Measurements from ENCODE around the gene DESI2.
A peak's percentile ranks its signal among the peaks of the same experiment; 100 is the strongest.
"Not testable (repeated sequence)": the region's sequence is repeated elsewhere in the genome, so short reads cannot be mapped to it uniquely, and the experiment has no call there.

The DESI2 gene

DNA sequence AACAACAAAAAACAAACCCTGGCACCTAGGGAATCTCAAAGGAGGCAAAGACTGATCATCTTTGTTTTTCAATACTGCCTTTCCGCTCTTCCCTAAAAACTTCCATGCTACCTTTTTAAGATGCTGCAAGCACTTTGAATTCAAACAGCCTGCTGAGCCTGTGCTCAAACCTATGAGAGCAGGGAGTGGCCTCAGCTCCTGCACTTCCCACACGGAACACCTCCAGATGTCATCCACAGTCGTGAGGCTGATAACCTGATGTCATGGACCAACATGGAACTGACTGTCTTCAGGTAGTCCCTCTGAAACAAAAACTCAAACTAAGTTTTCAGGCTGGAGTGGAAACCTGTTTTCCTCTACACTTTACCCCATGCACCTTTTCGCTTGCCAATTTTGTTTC, 46.8 kb downstream of the DESI2 start:
- H3K4me3 ChIP-seq (ENCODE audit: low read depth, low read length) = no peak overlapping the region
- DNase-seq (ENCODE audit: low read depth) = no peak

DNA sequence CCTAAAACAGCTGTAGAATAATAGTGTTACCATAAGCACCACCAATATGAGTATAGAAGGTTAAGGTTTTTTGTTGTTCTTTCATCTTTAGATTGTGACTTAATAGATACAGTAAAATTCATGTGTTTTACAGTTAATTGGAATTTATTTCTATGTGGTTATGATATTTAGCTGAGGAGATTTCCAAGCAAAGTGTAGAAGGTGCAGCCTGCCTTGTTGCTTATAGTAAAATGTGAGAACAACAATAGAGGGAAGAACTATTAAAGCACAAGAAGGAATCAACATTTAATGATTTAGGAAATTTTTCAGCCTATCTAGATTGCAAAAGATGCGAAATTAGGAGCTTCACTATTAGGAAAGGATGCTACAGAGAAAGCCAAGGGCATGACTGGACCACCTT, 47.9 kb downstream of the DESI2 start:
- no peak overlapping the region for H3K4me3 ChIP-seq (ENCODE audit: low read depth, low read length)

DNA sequence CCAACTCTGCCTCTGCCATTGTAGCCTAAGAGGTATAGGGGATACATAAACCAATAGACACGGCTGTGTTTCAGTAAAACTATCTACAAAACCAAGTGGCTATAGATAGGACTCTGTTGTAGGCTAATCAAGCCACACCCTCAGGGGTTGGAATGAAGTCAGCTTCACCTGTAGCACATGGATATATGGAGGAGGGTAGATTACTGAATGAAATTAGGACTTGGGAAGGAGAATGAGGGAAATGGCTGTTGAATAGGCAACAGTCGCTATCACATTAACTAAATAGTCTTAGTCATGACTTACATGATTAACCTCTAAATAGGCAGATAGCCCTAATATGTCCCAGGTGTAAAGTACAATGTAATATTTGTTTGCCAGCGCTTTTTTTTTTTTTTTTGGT, 49.7 kb downstream of the DESI2 start:
- no peak for DNase-seq (ENCODE audit: low read depth)

More for the DNA sequence above, 47.9 kb downstream of the DESI2 start:
- no peak for DNase-seq (ENCODE audit: low read depth)

DNA sequence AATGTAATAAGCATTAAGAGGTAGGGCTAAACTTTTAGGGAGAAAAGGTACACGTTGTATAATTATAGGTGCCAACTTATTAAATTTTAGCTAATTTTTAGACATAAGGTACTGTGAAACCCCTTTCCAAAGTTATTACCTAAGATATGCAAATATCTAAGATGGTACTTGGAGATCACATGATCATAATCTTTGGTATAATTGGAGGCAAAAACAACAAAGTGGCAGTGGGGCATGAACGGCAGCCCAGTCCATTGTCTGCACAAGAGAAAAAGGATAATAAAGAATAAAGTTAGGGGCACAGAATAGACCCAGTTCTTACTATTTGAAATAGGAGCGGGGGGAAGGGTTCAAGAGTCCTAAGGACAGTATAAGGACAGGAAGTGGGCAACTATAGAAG, 51.2 kb downstream of the DESI2 start:
- no peak overlapping the region for H3K4me3 ChIP-seq (ENCODE audit: low read depth, low read length)
- no peak for DNase-seq (ENCODE audit: low read depth)

More for the DNA sequence above, 49.7 kb downstream of the DESI2 start:
- H3K4me3 ChIP-seq (ENCODE audit: low read depth, low read length) = no peak overlapping the region

DNA sequence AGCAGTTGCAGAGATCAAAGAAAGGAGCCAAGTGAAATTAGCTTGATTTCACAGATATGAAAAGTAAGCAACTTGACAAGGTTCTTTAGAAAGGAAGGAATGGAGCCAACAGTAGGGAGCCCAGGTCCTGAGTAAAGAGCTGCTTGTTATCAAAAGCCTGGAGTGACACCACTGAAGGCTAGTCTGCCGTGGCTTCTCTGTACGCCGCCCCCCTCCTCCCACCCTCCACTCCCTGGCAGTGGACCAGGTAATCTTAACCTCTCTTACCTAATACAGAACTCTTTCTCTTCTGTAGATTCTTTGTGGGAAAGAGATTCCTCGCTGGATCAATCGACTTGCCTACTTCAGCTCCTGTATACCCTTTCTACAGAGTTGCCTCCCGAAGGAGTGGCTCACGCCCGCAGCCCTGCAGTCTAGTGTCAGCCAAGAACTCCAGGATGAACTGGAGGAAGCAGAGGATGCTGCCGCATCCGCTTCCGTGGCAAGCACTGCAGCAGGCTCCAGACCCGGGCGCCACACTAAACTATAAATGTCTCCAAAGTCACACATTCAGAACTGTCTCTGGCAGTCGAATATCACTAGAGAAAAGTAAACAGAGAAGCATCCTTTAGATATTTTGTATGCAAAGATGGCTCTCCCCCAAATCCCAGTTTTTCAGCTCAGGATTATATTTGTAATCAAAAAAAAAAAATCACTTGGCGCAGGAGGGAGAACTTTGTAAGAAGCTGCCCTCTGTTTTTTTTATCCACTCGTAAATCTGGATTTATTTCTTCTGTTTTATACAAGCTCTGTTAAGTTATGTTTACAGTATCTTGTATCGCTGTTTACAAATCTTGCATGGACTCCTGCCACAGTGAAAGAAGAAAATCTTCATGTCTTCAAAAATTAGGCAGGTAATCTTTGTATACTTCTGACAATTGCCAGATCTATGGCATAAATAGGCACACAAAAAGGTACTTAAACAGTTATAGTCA, 52.6 kb downstream of the DESI2 start:
- no peak overlapping the region for H3K4me3 ChIP-seq (ENCODE audit: low read depth, low read length)
- no peak for DNase-seq (ENCODE audit: low read depth)

DNA sequence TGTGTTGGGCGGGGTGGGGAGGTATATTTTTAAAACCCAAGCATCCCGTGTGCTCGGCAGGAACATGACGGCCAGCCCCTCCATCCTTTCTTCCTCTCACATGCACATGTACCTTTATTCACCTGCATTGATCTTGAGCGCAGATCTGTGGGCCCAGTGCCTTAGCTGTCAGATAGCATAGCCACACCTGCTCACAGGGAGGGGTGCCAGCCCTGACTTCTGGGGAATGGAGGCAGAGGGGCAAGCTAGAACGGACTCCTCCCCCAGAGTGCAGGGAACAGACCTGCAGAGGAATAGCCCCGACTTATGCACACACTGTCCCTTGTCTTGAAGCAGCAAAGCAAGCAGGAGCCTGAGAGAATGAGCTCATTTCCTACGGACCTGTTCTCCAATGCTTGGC, 56.1 kb downstream of the DESI2 start:
- no peak for DNase-seq (ENCODE audit: low read depth)
- H3K4me3 ChIP-seq (ENCODE audit: low read depth, low read length) = no peak overlapping the region

DNA sequence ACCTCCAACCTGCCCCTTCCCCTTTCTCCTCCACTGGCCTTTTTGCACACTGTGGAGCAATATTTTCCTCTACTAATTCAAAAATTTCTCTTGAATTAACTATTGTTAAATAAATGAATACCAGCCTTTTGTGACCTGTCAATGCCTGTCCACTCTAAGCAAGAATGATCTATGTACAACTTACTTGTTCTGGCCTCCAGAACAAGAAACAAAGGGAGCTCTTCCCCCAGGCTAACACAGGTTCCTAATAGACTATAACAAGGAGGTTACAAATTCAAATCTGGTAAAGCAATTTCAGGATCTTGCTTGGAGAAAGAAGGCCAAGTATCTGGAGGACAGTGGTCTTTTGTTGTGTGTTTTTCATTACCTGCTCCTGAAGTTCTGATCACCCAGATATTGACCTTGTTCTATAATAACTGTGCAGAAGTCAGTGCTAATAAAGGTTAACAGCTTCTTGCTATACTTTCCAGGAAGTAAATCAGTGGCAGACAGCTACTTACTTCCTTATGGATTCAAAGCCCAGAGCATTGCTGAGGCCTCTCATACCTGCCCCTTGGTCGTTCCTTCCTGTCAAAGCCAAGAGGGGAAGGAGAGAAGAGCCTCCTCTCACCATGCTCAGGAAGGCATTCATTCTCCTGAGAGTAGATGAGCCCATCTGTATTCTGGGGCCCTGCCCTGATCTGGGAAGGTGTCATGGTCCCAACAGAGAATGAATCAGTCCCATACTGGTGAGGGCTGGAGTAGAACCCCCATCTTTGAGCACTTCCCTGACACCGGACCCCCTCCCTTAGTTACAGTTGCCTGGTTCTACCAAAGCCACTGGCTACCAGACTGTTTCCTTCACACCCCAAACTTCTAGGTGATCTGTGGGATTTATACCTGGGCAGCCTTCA, 56.8 kb downstream of the DESI2 start:
- DNase-seq (ENCODE audit: low read depth) = no peak

DNA sequence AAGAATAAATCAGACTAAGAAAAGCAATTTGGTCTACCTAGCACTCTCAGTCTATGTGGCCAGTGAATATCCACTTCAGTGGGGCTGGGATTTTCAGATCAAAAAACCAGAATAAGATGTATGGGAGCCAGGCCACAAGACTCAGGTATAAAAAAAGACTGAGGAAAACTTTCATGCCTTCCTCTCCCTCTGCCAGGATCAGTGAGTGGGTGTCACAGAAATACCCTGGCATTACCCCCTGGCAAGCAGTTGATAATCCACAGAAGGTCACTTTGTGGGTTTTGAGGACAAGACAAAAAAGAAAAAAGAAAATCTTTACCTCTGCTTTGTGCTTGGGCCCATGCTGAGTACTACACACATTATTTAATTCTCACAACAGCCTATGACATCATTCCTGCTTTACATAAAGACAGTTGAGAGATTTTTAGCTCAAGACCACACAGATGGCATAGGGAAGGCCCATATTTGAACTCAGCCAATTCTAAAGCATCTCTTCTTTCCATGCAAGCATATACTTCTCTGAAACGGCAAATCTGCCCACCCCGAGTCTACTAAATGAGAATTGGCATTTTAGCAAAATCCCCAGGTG, 57.6 kb downstream of the DESI2 start:
- no peak for DNase-seq (ENCODE audit: low read depth)
- H3K4me3 ChIP-seq (ENCODE audit: low read depth, low read length) = no peak overlapping the region

More for the DNA sequence above, 56.8 kb downstream of the DESI2 start:
- H3K4me3 ChIP-seq (ENCODE audit: low read depth, low read length) = no peak overlapping the region

DNA sequence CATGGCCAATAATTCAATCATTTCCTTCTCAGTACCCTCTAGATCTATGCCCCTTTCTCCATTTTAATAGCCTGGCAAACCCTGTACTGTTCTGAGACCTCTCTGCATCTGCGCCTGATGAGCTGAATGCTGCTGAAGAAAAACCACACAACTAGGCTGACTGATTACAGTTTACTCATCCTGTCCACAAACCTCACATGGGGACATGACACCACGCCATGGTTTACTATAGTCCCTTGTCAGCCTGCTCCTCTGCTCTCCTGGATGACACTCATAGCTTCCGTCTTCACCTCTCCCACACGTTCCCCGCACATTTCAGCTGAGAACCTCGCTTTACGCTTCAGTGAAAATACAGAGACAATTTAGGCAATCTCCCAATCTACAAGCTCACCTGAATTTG, 59.7 kb downstream of the DESI2 start:
- no peak for DNase-seq (ENCODE audit: low read depth)
- H3K4me3 ChIP-seq (ENCODE audit: low read depth, low read length) = no peak overlapping the region

DNA sequence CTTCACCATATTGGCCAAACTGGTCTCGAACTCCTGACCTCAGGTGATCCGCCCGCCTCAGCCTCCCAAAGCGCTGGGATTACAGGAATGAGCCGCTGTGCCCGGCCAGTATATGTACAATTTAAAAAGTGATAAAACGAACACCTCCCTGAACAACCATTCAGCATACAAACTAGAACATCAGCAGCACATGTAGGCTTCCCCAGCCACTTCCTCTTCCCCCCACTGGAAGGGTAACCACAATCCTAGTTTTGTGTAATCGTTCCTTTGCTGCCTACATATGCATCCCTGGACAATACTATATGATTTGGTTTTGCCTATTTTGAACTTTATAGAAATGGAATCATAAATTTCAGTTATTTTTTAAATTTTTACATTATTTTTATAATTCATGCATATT, 60.4 kb downstream of the DESI2 start:
- no peak overlapping the region for H3K4me3 ChIP-seq (ENCODE audit: low read depth, low read length)
- DNase-seq (ENCODE audit: low read depth) = no peak

DNA sequence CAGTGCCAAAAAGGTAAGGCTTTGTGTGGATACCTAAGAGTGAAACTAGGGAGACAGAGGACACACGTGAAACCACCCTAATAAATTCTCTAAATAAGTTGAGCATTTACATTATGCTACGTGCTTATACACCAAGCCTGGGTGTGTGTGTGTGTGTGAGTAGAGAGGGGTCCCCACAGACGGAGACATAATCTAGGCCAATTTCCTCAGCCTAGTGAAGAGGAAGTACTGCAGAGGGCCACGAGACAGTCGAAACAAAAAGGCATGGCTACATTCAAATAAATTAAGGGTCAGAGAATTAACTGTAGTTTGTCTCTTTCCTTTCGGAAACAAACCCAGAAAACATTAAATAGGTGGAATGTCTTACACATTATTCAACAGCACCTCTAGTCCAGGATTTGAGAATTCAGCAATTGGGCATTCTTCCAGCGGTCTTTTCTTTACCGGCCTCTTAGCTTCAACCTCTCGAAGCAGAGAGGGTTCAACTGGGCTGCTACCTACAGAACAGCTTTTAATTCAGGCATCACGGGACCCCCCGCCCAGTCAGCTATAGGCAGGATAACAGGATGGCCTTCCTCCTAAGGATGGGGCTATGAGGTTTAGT, 75.0 kb downstream of the DESI2 start:
- no peak for DNase-seq (ENCODE audit: low read depth)
- H3K4me3 ChIP-seq (ENCODE audit: low read depth, low read length) = no peak overlapping the region

DNA sequence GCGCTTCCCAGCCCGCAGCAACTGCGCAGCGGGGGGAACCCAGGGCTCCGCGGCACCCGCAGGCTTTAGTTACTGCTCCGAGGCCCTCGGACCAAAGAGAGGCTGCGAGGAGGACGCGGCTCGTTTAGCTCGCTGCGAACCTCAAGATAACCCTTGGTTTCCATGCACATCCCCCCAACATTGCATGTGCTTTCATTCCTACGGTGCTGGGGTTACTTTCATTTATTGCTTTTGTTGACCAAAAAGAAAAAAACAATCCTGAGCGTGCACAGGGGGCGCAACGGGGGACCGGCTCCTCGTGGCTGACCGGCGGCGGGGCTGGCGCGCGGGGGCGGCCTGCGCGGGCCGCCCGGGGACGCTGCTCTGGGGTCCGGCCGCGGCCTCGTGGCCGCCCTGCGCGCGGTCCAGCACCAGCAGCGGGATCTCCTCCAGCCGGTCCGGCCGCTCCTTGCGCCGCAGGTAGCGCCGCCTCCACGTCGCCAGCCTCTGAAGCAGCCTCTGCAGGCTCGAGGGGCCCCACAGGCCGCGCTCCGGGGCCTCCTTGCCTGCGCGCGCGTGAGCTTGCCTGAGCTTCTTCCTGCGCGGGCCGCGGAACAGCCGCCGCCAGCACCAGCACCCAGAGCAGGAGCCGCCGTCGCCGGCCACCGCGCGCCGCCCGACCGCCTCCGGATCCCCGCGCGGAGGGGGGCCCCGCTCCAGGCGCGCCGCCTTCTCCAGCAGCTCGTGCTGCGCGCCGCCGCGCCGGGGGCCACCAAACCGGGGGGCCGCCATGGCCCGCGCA, 77.4 kb downstream of the DESI2 start:
- H3K4me3 ChIP-seq (ENCODE audit: low read depth, low read length) = peak overlapping the region; percentile 48
- DNase-seq (ENCODE audit: low read depth) = no peak

DNA sequence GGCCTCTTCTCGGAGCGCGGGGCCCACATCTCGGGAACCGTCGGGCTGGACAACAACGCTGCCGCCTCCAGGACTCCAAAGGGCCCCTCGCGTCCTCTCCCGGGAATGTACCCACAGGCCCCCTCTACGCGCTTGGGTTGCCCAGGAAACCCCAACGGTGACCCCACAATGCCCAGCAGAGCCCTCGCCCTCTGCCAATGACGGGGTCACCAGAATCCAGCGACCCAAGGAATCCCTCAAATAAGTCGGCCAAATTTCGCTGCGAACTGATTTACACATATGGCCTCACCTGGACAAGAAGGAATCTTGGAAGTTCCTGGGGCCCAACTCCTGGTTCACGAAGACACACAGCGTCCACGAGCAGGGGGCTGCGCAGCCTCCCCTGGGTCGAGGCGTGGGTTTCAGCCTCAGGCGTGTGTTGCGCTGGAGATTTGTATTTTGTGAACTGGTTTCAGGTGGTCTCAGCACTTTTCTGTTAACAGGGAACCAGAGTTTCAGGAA, 78.1 kb downstream of the DESI2 start:
- peak overlapping the region; percentile 23 for H3K4me3 ChIP-seq (ENCODE audit: low read depth, low read length)
- no peak for DNase-seq (ENCODE audit: low read depth)

DNA sequence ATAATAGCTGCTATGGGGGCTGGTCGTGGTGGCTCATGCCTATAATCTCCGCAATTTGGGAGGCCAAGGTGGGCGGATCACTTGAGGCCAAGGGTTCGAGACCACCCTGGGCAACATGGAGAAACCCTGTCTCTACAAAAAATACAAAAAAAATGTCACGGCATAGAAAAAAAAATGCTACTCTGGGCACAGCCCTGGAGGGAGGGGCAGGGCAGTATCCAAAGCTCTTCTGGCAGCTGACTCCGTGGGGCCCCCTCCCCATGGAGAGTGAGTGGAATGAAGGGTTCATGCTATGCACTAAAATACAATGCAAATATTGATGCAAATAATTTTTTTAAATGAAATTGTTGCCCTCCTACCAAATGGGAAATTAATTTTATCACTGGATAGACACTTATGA, 78.7 kb downstream of the DESI2 start:
- no peak for DNase-seq (ENCODE audit: low read depth)
- no peak overlapping the region for H3K4me3 ChIP-seq (ENCODE audit: low read depth, low read length)

DNA sequence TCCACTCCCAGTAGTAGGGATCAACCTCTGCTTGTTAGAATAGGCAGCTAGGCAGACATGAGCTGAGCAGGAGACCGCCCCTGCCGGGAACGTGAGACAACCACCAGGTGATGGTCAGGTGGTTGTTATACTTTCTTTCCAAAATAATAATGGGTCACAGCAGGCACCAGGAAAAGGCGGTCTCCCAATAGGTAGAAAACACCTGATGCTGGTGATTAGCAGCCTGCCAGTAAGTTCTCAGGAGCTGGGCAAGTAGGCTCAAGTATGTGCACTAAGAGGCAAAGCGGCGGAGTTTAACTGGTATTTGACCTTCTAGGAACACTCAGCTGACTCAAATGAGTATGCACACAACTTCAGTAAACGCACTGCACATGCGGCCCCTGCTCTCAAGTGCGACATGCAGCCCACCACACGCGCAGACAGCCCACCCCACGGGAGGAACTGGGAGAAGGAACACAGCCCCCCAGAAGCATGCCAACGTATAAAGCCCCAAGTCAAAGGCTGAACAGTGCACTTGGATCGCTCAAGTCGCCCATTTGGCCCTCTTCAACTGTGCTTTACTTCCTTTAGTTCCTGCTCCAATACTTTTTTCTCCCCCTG, 80.0 kb downstream of the DESI2 start:
- no peak overlapping the region for H3K4me3 ChIP-seq (ENCODE audit: low read depth, low read length)
- no peak for DNase-seq (ENCODE audit: low read depth)

DNA sequence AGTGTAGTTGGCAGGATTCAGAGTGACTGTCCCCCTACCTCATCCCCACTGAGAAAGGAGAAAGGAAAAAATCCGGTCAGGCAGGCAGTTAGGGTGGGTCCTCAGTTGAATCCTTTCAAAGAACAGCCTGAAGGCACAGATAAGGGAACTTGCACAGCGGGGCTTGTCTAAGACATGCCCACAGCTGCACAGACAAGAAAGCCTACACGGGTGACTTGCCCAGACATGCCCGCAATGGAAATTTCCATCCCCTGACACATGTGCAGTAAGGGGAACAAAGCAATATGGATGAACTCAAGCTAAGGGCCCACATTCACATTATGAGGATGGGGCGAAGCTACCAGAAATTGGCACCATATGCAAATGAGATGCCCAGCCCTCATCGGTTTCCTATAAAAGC, 82.5 kb downstream of the DESI2 start:
- H3K4me3 ChIP-seq (ENCODE audit: low read depth, low read length) = no peak overlapping the region
- no peak for DNase-seq (ENCODE audit: low read depth)

DNA sequence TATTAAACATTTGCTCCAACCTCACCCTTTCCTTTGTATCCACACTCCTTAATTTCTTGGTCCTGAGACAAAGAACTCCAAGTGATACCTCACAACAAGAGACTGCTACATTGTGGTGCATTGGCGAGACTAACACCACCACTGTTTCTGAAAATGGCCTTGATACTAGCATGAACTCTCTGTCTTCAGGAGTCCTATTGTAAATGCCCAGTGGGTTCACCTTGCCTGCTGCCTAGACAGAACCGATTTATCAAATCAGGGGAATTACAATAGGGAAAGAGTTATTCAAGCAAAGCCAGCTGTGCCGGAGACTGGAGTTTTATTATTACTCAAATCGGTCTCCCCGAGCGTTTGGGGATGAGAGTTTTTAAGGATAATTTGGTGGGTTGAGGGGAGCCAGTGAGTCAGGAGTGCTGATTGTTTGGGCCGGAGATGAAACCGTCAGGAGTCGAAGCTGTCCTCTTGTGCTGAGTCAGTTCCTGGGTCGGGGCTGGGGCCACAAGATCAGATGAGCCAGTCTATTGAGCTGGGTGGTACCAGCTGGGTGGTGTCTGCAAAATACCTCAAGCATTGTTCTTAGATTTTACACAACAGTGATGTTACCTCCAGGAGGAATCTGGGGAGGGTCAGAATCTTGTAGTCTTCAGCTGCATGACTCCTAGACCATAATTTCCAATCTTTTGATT, 83.1 kb downstream of the DESI2 start:
- H3K4me3 ChIP-seq (ENCODE audit: low read depth, low read length) = no peak overlapping the region
- DNase-seq (ENCODE audit: low read depth) = no peak

DNA sequence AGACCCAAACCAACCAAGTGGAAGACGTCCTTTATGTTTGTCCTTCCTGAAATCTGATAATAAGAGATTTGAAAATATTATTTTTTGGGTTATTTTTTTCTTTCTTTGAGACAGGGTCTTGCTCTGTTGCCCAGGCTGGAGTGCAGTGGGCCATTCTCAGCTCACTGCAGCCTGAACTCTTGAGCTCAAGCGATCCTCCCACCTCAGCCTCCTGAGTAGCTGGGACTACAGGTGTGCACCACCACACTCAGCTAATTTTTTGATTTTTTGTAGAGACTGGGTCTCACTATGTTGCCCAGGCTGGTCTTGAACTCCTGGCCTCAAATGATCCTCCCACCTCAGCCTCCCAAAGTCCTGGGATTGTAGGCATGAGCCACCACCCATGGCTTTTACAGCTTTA, 86.2 kb downstream of the DESI2 start:
- not testable (repeated sequence) for H3K4me3 ChIP-seq (ENCODE audit: low read depth, low read length); DNase-seq (ENCODE audit: low read depth)

Data from skeletal muscle cell (primary cell).